Thoracic aorta (tissue), 2 donors: Measurements from ENCODE around the gene TEX48. TPM values are rescaled to one million over a fixed set of nuclear protein-coding genes. Genes with fewer than 3 reads are reported as not detected.

Experiments used
- ATAC-seq: fragments of 150-250 bp; one replicate; pipeline ENCODE4 v1.8.0; 2017; ENCODE audit warnings: low read depth; ENCODE audit not compliant: insufficient number of reproducible peaks, low FRiP score
- DNase-seq: peaks from one replicate; pipeline ENCODE4 v3.0.0-alpha.2; 2020; ENCODE audit warnings: low spot score
- H3K27ac ChIP-seq, 2 donors: fragments of 200-600 bp; sonication (generic); 1 replicate in 1 of 2; 2 replicates in 1 of 2; pipeline ENCODE4 v1.5.1; 2016; ENCODE audit warnings: mild to moderate bottlenecking in 2 of 2, moderate library complexity in 2 of 2
- H3K27me3 ChIP-seq: fragments of 200-600 bp; sonication (generic); replicated peaks from 2 replicates; pipeline ENCODE4 v1.6.0; 2016; ENCODE audit warnings: mild to moderate bottlenecking; ENCODE audit not compliant: insufficient read depth
- H3K36me3 ChIP-seq: fragments of 200-600 bp; sonication (generic); one replicate; pipeline ENCODE4 v1.5.1; 2016
- H3K4me1 ChIP-seq, 2 donors: fragments of 200-600 bp; sonication (generic); 1 replicate in 1 of 2; 2 replicates in 1 of 2; pipeline versions ENCODE4 v1.5.1 to v1.6.0; 2016; ENCODE audit warnings: low read depth in 2 of 2, mild to moderate bottlenecking in 1 of 2; ENCODE audit not compliant: control insufficient read depth in 1 of 2
- H3K4me3 ChIP-seq: fragments of 200-600 bp; sonication (generic); 2 replicates; pipeline ENCODE4 v1.5.1; 2016; ENCODE audit warnings: mild to moderate bottlenecking
- H3K9me3 ChIP-seq: fragments of 200-600 bp; sonication (generic); 2 replicates; pipeline ENCODE4 v1.5.1; 2016
- CTCF ChIP-seq: fragments of 200-600 bp; sonication (generic); IDR thresholded peaks from one replicate; pipeline ENCODE4 v1.5.1; 2019; ENCODE audit warnings: antibody characterized with exemption
- total RNA-seq, 2 donors: library from RNA; depleted of rRNA; stranded (reverse); fragments of >200 nt; gene quantifications; one replicate each; pipeline versions ENCODE4 v1.1.0 to v1.2.3, GENCODE V29; 2016

The TEX48 gene
- total RNA-seq, 2 donors from 2014 or later, result not detected

GRCh38 chr9:114652776-114653555 lies 29.0 kb downstream of the TEX48 start:
- no peak for TF ChIP-seq CTCF
- Histone ChIP-seq H3K27me3 (no peaks in the 10 kb centered on the region), H3K4me3 (no peak overlapping the region), H3K36me3 (no peaks in the 10 kb centered on the region), H3K4me1 (no peaks in the 10 kb centered on the region), H3K9me3 (no peaks in the 10 kb centered on the region), H3K27ac (peak overlapping the region; percentile 5 to 10)
- DNase-seq (no peak), ATAC-seq (no peak)

GRCh38 chr9:114643896-114644295 lies 38.1 kb downstream of the TEX48 start:
- Histone ChIP-seq H3K4me1 (no peaks in the 10 kb centered on the region), H3K27me3 (no peaks in the 10 kb centered on the region), H3K27ac (no peak overlapping the region), H3K9me3 (no peaks in the 10 kb centered on the region), H3K36me3 (peaks cover 31% of the 10 kb centered on the region), H3K4me3 (no peak overlapping the region)
- no peak for ATAC-seq
- no peak for DNase-seq
- no peak for TF ChIP-seq CTCF

GRCh38 chr9:114643001-114643400 lies 39.0 kb downstream of the TEX48 start:
- Histone ChIP-seq H3K27ac (no peak overlapping the region), H3K4me1 (no peaks in the 10 kb centered on the region), H3K4me3 (no peak overlapping the region), H3K9me3 (no peaks in the 10 kb centered on the region), H3K36me3 (peaks cover 39% of the 10 kb centered on the region), H3K27me3 (no peaks in the 10 kb centered on the region)
- DNase-seq (no peak), ATAC-seq (no peak)
- TF ChIP-seq CTCF, result no peak

GRCh38 chr9:114641967-114642366 lies 40.0 kb downstream of the TEX48 start:
- no peaks in the 10 kb centered on the region for H3K27me3 ChIP-seq
- H3K4me3 ChIP-seq, result no peak overlapping the region
- DNase-seq (no peak), ATAC-seq (no peak)
- no peaks in the 10 kb centered on the region for H3K9me3 ChIP-seq
- no peaks in the 10 kb centered on the region for H3K4me1 ChIP-seq
- no peak overlapping the region for H3K27ac ChIP-seq
- H3K36me3 ChIP-seq, result peaks cover 40% of the 10 kb centered on the region
- TF ChIP-seq CTCF, result no peak

GRCh38 chr9:114638404-114638803 lies 43.6 kb downstream of the TEX48 start:
- Histone ChIP-seq H3K27ac (no peak overlapping the region), H3K4me3 (no peak overlapping the region), H3K36me3 (peaks cover 49% of the 10 kb centered on the region), H3K9me3 (no peaks in the 10 kb centered on the region), H3K27me3 (no peaks in the 10 kb centered on the region), H3K4me1 (no peaks in the 10 kb centered on the region)
- DNase-seq (no peak), ATAC-seq (no peak)
- TF ChIP-seq CTCF, result no peak
